NCI-H524 (cell line): Measurements from ENCODE around the gene CHD2.

Experiments
- DNase-seq, 2 experiments: peaks; one replicate each; lab custom pipeline; 2025; lab: John Stamatoyannopoulos, UW

CHD2 gene

GRCh38 chr15:93035953-93036810 lies 136.1 kb downstream of the CHD2 start:
- DNase-seq = peak; percentile 40 to 79

GRCh38 chr15:93036951-93037819 lies 137.1 kb downstream of the CHD2 start:
- peak; percentile 90 to 98 for DNase-seq

DNA sequence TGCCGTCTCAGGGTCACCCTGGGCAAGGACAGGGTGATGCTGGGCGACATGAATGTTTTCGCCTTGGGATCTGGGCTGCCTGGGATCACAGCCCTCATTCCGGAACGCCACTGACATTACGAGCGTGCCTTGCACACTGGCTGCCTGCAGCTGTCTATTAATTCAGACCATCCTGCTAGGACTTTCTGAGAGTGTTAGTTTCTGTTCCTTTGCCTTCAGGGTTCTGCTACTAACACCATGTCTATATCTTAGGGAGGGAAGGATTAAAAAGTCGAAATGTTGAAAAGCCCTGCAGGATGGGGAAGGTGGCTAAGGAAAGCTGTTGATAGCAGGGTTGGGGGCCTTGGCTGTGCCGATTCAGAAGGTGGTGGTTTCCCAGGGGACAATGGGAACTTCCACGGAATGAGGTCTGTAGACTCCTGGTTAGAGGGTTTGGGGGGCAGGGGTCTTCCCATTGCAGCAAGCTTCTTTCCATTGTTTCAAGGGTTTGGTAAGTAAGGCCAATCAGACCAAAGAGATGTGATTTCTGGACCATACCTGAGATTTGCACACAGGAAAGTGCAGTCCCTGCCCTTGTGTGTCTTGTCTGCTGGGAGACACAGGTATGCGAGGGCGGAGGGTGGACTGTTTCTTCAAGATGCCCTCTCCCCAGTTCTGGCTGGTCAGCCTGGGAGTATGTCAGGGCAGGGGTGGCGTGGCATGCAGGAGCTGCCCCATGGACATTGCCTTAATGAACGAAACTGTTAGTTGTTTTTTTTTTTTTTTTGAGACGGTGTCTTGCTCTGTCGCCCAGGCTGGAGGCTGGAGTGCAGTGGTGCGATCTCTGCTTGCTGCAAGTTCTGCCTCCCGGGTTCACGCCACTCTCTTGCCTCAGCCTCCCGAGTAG lies 137.9 kb downstream of the CHD2 start:
- DNase-seq = no peak

- DNase-seq = peak in 1 of 2 experiments; percentile 63
These were observed 139.6 kb downstream of the CHD2 start for GRCh38 chr15:93039562-93040287.

- DNase-seq = no peak
These were observed 140.4 kb downstream of the CHD2 start for GRCh38 chr15:93040288-93041158.

GRCh38 chr15:93041159-93041547 lies 141.0 kb downstream of the CHD2 start:
- no peak for DNase-seq

GRCh38 chr15:93042211-93042610 lies 142.1 kb downstream of the CHD2 start:
- no peak for DNase-seq

- peak; percentile 69 to 91 for DNase-seq
These were observed 142.7 kb downstream of the CHD2 start for GRCh38 chr15:93042691-93043378.

DNA sequence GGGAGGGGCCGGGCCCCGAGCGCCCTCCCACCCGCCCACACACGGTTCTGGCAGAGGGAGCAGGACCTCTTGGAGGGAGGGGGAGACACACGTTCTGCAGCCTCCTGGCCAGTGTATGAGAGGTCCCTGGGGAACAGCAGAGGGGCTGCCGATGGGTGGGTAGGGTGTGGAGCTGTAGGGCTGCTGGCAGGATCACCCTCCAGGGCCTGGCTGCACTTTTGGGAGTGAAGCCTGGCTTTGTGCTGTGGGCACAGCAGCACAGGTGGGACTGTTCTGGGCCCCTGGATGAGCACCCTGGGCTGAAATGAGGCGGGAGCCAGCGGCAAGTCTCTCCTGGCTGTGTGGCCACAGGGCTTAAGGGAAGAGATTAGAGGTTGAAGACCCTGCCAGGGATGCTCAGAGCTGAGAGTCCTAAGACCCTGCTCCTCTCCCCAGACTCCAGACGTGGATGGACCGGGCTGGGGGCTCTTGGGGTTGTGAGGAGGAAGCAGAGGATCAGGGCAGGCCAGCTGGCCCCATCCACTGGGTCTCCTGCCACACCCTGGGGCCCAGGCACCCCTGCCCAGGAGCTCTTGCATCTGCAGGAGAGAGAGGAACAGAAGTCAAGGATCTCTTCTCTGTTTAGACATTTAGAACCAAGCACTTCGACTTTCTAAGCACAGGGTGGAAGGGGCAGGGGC lies 143.6 kb downstream of the CHD2 start:
- no peak for DNase-seq

DNA sequence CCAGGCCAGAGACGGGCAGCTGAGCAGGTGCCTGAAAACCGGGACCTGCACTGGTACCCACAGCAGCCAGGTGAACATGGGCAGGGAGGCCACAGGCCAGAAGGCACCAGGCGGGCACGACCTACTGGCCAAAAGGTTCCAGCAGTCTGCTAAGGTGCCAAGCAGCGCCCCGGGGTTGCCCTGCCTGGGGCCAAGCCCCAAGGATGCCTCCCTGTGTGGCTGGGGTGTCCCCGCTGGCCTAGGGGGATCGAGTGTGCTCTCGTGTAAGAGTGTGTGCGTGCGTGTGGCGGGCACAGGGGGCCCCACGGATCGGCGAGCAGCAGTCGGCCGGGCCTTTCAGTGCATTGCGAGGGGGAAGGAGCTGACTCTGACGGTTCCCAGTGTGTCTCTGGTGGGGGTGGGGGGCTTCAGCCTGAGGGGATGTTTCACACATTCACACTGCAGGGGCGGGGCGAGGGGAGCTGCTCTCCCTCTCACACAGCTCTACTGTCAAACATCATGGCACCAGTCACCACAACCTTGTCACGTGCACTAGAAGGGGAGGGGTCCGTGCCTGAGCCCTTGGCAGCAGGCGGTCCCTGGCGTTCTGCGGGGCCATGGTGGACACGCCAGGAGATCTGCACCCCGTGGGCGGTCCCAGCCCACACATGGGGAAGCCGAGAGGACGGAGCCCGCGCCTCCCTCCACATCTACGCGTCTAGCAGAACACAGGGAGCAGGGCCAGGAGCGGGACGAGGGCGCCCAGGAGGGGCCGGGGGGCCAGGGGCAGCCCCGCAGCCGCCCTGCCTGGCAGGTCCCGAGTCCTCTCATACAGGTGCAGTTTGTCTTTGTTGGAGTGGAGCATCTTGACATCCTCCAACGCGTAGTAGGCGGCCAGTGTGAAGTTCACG lies 144.4 kb downstream of the CHD2 start:
- DNase-seq = no peak

- no peak for DNase-seq
These were observed 145.2 kb downstream of the CHD2 start for GRCh38 chr15:93045191-93045785.

- no peak for DNase-seq
These were observed 146.0 kb downstream of the CHD2 start for GRCh38 chr15:93046120-93046519.

GRCh38 chr15:93046721-93047120 lies 146.6 kb downstream of the CHD2 start:
- DNase-seq = no peak

DNA sequence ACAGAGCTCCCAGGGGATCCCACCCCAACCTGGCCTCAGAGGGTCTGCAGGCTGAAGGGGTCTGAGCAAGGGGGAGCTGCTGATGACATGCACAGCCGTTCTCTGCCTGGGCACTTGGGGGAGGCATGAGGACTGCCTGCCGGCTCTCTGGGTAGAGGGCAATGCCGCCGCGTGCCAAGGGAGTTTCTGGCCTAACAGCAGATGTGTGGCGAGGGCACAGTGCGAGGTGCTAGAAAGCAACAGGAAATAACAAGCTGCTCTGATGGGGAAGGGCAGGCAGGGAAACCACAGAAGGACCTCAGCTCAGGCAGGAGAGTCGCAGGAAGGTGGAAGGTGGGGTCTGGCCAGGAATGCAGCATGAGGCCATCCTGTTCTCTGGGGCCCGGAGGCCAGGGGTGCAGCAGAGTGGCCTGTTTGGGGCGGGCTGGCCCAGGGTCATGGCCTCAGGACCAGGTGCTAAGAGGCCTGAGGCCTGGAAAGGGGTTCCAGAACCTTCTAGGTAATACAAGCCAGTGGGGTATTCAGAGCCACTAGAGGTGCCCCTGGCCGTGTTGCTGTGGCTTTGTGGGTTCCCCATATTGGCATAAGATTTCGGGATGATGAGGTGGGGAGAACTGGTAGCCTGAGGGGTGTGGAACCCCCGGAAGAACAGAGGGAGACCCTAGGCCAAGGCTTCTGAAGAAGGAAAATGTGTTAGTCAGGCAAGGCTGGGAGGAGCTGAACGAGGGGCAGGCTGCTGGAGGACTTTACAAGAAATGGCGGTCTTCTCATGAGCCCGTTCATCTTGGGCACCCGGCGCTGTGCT lies 147.7 kb downstream of the CHD2 start:
- no peak for DNase-seq

- DNase-seq = no peak
These were observed 148.2 kb downstream of the CHD2 start for GRCh38 chr15:93048426-93048721.

DNA sequence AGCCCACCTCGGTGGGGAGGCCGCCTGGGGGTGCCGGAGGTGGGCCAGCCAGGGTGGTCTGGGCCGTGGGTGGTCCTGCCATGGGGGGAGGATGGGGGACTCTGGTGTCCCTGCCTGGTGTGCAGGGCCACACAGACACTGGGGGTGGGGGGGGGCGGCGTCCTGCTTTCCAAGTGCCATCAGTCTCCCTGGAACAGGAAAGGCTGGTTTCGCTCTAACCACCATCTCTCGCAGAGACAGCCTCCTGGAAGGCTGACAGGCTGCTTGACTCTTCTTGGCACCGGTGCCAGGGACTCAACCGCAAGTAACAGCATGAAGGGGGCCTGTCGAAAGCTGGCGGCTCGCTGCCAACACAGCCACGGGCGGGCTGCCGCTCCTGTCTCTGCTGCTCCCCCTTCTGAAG lies 148.6 kb downstream of the CHD2 start:
- DNase-seq = no peak

- DNase-seq = no peak
These were observed 149.1 kb downstream of the CHD2 start for GRCh38 chr15:93049233-93049632.
